GM18519 (cell line): Measurements from ENCODE around the gene TMEM213.

ENCODE experiments used
- ATAC-seq: cut with Tn5 transposase; IDR thresholded peaks from one replicate; pipeline ENCODE4 v1.9.1; 2021; ENCODE audit warnings: mild to moderate bottlenecking, moderate library complexity; ENCODE audit not compliant: unreplicated experiment, low FRiP score

Gene TMEM213

DNA sequence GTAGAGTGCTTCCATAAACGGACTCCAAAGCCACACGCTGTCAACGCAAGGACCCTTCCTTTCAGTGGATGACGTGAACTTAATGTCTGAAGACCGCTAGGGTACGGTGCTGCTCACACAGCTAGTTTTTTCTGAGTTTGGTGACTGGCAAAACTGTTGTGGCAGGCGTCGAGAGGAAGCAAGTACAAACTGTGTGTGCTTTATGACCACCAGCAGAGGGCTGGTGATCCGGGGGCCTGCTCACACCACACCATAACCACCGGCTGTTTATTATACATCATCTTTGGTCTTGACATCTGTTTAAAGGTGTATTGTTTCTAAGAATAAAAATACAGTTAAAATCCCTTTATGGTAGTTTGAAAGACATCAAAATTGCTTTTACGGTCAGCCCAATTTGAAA lies 37.3 kb downstream of the TMEM213 start:
- no peak for ATAC-seq

DNA sequence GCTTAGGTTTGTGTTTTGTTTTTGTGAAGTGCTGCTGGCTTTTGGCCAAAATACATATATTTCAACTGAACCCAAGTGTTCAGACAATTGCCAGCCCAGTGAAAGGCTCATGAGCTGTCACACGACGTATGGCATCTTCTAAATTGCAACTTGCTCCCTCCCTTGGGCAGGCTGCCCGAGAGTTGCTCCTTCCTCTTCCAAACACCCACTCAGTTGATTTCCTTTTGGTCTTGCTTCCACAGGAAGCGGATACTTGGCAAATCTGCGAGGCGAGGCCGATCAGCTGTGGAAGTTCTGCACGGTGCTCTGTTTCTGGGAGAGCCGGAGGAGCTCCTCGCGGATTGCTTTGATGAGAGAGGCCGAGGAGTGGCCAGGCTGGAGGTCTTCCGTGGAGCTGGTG lies 39.8 kb downstream of the TMEM213 start:
- no peak for ATAC-seq

DNA sequence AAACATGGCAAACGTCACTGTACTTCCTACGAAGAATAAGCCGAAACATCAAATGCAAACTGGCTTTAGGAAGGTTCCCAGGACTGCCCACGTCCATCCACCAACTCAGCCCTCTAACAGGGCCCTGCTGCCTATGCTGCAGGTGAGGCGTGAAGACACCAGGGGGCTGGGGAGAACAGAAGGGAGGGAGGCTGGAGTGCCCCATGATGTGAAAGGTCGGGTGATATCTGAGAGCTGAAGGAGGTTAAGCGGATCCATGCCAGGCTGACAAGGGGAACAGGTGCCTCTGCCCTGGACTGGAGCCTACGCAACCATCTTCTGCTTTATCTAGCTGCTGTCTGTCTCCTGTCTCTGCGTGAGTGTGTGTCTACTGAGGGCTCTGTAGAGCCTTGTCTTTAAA lies 40.4 kb downstream of the TMEM213 start:
- no peak for ATAC-seq

DNA sequence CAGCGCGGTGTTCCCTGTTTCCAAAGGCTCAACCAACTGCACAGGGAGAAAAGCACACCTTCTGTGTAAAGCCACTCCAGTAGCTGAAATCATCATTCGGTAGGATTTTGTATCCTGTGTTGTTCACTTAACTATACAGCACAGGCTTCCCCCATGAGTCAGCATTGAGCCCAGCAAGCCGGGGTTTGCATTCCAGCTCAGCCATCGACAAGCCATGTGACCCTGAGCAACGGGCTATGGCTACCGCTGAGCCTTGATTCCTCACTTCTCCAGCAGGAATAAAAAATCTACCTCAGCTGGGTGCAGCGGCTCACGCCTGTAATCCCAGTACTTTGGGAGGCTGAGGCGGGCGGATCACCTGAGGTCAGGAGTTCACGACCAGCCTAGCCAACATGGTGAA lies 44.3 kb downstream of the TMEM213 start:
- ATAC-seq, result no peak

DNA sequence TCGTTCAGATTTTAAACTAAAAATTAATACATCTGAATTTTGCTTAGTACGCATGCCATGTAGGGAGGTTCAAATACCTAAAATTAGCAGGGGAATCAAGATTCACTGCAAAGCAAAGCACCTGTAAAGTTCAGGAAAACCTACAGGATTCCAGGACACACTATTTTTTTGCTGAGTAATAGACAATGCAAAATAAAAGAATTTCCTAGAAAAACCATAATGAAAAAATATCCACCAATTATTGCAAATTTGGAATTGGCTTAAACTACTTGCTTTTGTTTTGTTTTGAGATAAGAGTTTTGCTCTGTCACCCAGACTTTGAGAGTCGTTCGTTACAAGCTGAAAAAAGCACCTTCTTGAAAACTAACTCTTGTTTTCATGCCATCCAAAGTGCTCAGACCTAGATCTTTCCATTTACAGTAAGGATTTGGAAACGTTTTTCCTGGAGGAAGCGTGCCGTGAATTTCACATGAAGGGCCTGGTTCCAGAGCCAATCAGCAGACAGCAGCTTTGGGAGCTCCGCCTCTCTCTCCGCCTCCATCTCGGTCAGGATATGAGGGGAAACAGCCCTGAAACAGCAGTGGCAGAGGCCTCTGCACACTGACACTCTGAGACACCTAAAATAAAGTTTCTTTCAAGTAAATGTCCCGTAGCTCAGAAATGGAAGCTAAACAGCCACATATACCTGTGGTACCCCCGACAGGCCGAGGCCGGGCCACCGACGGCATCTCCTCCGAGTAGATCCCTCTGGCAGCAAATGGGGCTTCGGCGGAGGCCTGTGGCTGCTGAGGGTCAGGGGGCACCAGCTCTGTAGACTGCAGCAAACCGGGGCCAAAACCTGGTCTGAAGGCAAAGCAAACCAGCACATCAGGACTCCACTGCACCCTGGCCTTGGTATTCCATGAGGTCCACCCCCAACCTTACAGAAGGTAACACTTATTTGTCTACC lies 46.1 kb downstream of the TMEM213 start:
- ATAC-seq, result no peak

DNA sequence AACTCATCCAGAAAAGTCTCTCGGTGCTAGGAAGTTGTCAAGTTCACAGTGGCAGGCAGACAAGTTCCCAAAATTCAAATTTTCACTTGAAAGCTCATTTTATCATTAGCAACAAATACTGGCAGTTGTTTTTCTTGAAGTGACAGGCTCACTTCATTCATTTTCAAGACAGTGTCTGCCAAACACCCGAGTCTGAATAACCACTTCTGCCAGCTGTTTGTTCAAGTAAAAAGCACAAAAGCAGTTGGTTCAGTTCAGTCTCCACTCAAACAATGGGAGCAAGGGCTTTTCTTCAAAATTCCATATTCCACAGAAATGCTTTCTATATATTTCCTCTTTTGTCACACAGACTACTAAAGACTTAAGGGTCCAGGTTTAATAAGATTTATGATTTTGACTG lies 47.9 kb downstream of the TMEM213 start:
- ATAC-seq, result no peak

DNA sequence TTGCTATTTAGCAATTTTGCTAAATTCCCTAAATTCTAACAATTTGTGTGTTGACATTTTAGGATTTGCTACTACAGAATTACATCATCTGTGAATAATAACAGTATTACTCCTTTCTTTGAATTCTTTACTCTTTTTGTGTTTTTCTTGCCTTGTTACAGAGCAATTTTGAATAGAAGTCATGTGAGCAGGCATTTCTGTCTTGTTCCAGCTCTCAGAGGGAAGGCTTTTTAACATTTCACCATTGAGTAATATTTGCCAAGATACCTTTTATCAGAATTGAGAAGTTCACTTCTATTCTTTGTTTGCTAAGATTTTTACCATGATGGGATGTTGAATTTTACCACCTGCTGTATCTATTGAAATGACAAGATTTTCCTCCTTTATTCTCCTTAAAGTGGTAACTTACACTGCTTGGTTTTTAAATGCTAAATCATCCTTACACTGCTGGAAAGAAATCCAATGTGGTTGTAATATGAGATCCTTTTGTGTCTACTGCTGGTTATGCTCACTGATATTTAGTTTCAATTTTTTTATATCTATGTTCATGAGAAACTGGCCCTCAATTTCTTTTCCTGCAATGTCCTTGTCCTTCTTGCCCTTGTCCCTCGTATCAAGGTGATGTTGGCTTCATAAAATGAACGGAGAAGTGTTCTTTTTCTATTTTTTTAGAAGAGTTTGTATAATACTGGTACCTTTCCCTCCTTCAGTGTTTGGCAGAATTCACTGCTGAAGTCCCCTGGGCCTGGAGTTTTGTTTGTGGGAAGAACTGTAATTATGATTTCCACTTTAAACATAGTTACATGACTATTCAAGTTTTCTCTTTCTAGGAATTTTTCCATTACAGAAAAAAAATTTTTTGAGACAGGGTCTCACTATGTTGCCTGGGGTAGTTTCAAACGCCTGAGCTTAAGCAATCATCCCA lies 50.5 kb downstream of the TMEM213 start:
- no peak for ATAC-seq

DNA sequence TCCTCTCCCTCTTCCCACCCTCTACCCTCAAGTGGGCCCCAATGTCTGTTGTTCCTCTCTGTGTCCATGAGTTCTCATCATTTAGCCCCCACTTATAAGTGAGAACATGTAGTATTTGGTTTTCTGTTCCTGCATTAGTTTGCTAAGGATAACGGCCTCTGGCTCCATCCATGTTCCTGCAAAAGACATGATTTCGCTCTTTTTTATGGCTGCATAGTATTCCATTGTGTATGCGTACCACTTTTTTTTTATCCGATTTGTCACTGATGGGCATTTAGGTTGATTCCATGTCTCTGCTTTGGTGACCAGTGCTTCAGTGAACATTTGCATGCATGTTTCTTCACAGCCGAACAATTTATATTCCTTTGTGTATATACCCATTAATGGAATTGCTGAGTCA lies 51.9 kb downstream of the TMEM213 start:
- ATAC-seq, result no peak

DNA sequence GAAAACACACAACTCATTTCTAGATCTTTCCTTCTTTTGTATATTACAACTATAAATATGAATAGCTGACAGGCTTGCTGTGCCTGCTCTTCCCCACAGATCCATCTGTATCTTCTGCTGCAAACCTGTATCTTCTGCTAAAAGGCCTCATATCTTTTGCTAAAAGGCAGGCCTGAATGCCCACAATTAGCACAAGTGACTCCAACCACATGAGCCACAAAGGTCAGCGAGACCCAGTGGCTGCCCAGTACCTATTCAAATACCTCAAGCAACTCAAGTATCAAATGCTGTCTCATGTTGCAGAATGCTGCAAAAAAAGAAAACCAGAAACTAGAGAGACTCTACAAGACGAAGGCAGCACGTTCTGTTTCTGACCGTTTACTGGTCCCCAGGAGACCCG lies 54.7 kb downstream of the TMEM213 start:
- ATAC-seq, result no peak

DNA sequence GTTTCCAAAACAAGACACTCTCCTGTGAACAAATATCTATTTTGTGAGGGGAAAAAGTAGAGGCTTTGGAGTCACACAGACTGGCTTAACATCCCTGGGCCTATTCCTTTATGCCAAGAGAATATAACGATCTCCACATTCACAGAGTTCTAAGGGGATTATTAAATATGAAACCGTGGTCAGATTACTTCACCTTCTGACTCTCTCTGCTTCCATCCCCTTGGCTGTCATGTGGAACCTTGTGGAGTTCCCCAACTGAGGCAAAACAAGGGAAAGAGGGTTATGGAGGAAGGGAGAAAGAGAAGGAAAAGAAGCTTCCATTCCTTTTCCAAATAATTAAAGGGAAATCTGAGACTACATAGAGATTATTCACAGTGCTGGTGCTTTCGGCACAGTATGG lies 55.7 kb downstream of the TMEM213 start:
- ATAC-seq, result no peak

DNA sequence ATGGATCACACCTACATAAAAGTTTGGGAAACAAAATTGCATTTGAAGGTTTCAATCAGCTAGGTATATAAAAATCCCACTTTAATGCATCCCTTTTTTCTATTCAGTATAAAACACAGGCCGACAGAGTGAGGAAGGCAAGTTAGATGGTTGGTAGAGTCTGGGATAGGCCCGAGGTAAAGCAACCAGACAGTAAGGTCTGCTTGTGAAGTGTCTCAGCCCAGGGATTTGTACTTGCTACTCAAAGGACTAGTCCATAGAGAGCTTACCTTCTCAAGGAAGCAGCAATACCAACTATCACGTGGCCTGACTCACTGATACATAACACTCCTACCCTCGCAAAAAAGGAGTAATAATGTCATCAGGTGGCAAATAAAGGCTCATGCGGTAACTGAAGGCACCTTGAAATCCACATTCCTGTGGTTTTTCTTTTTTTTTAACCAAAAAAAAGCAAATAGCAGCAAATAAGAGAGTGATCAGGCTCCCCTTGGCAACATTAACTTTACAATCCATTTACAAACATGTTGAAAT lies 56.4 kb downstream of the TMEM213 start:
- ATAC-seq, result no peak

DNA sequence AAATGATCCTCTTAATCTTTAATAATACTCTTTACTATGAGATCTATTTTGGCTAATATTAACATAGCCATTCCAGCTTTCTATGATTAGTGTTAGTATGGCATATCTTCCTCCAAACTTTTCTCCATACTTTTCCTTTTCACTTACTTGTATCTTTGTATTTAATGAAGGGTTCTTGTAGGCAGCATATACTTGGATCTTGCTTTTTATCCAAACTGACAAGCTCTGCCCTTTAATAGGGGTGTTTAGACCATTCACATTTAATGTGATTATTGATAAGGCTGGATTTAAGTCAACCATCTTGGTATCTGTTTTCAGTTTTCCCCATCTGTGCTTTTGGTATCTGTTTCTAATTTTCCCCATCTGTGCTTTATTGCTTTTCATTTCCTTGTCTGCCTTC lies 59.9 kb downstream of the TMEM213 start:
- ATAC-seq, result no peak

DNA sequence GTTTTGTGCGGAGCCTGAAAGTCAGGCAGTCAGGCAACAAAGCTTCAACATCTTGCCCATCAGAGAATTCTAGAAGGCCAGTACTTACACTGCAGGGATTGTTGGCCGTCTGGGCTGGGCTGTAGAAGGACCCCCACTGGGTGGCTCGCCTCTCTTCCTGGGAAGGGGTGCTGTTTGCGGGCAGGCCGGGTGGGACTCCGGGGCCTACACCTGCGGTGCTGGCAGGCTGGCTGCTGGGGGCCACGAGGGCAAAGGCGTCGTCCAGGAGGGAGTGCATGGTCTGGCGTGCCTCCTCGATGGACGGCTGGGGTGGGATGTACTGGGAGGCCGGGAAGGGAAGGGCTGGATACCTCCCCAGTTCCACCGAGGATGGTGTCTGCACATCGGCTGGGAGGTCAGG lies 63.3 kb downstream of the TMEM213 start:
- ATAC-seq, result no peak

DNA sequence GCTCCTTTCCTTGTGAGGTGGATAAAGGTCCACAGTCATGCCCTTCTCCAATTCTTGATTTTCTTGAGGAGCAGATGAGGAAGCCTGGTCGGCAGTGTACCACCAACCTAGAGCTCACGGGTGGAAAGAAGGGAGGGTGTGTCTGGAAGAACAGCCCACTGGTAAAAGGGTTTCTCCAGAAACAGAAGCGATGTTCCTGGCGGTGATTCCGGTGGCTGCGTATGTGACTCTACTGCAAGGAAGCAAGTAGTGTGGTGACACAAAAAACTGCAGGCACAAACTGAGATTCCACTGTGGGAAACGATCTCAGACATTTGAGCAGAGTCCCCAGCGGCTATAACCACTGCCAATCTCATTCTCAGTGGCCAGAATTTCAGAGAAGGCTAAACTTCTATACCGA lies 66.1 kb downstream of the TMEM213 start:
- no peak for ATAC-seq

DNA sequence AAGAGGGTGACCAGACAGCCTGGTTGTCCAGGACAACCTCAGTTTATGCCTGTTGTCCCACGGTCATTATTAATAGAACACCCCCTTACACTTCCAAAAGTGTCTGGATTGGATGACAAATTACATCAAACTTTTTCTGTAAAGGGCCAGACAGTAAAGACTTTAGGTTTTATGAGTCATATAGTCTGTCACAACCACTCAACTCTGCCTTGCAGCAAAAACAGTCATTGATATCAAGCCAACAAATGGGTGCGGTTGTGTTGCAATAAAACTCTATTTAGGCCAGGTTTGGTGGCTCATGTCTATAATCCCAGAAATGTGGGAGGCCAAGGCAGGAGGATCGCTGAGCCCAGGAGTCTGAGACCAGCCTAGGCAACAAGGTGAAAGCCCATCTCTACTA lies 66.9 kb downstream of the TMEM213 start:
- ATAC-seq, result no peak

DNA sequence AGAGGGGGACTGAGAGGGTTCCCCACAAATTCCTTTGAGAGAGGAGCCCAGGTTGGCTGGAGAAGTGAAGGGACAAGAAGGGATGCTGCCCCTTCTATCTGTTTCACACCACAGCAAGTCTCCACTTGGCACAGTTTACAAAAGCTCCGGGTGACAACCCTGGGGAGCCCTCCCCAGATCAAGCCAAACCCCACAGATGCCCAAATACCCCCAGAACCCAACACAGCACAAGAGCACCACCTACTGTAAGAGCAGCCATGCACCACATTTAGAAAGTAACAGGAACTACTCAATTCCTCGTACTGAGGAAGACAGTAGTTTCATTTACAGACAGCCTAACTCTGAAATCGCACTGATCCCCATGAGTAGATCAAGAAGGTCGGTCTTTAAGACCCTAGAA lies 68.0 kb downstream of the TMEM213 start:
- ATAC-seq, result no peak

DNA sequence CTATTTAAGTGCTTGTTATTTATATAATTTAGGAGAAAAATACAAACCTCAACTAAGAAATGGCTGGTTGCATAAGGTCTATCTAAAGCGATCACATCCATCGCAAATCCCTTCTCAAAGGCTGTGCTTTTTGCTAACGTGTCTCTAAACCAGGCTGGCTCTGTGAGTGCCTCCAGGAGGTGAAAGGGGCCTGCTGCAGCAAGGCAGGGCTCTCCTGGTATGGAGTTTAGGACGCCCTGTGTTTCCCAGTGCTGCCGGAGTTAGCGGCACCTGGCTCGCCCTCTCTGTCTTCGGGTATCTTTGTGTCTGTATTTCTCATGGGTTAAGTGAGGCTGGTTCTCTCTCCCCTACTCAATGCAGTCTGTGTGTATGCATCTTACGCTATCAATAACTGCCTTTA lies 68.6 kb downstream of the TMEM213 start:
- no peak for ATAC-seq

DNA sequence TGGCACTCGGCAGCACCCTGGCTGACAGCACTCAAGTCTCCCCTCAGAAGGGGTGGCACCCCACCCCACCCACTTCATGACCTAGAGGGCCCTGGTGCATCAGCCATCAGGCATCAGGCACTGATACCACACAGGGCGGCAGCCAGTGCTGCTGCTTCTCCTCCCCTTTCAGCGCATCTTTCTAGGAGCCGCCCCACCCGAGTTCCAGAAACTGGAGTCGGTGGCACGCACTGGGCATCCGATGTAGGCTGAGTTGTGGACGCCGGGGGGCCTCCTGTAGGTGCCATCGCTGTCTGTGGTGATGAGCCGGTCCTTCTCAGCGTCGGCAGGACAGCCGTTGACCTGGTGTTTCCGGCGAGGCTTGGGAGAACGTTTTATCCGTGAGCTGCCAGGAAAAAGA lies 70.0 kb downstream of the TMEM213 start:
- ATAC-seq, result no peak

DNA sequence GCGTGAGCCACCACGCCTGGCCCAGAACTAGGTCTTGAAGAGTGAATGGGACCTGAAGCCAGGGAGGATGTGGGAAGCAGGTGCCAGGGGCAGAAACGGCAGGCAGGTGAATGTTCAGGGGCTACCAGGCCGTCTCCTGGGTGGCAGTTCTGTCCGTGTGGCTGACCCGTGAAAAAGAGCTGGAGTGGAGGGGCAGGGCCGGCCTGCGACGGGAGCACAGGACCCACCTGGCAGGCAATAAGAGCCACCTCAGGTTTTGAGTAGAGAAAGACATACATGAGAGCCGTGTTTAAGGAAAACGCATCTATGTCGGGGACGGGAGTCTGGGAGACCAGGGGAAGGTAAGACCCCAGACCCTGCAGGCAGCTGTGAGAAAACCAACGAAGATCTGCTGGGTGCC lies 70.9 kb downstream of the TMEM213 start:
- no peak for ATAC-seq

DNA sequence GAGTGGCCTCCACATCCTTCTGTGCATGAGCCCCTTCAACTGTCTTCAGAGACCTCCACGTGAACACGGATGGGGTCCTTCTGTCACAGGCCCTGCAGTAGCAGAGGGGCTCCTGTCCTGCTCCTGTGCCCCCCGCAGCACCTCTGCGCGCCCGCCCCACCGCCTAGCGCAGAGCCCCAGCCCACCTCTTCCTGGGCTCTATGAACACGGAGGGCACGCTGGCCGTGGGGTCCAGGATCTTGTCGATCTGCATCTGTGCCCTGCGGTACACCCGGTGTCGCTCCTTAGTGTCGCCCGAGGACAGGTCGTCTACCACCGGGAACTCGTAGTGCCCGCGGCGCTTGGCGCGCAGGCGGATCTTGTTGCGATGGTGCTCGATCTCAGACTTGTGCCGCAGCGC lies 71.6 kb downstream of the TMEM213 start:
- ATAC-seq, result no peak

DNA sequence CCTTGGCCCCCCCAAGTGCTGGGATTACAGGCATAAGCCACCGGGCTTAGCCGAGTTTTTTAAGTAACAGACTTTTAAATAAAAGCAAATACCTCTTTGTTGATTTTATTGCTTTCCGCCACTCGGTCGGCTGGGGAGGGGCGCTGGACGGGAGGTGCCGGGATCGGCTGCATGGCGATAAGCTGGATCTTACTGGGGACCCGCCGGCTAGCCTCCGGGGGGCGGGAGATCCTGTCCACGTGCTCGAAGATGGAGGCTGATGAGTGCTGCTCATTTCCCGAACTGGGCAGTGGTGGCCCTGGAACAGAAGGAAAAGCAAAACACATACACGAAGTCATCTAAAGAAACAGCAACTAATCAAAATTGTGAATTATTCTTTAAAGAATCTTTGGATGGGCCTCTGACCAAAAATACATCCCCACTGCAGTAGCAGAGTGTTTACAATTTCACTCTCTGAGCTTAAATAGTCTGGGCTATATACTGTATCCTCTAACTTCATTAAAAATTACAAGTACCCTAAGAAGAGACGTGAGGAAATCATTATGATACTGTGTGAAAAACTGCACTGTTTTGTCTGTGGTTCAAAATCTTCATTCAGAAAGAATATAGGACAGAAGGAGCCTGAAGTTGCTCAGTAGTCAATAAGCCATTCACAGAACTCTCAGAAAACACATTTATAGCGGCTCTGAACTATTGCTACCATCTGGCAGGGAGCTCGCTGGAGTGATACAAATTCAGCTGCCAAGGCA lies 73.4 kb downstream of the TMEM213 start:
- no peak for ATAC-seq
